HG03196 (cell line): ENCODE measurements around the gene ATF6B.
"Not testable (repeated sequence)": the region's sequence is repeated elsewhere in the genome, so short reads cannot be mapped to it uniquely, and the experiment has no call there.

Experiments
- ATAC-seq: cut with Tn5 transposase; IDR thresholded peaks from one replicate; pipeline ENCODE4 v1.9.1; 2021; ENCODE audit not compliant: unreplicated experiment

The ATF6B gene

DNA sequence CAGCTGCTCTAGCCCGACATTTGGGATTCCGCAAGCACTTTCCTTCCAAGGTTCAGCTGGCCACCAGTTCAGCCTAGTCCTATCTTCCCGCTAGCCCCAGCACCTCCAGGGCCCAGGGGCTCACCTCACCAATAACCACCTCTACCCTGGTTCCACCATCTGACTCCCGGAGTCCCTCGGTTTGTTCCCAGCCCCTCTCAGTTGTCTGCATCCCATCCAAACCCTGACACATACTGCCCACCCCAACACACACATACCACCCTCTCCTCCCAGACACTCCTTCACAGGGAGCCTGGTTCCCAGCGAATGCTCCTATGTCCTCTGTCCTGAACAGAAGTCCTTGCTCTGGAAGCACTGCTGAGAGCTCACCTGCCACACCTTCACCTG lies 19.3 kb downstream of the ATF6B start:
- no peak for ATAC-seq

- ATAC-seq, result no peak
These were observed 19.9 kb downstream of the ATF6B start for GRCh38 chr6:32108094-32108627.

GRCh38 chr6:32107406-32107805 lies 20.6 kb downstream of the ATF6B start:
- no peak for ATAC-seq

GRCh38 chr6:32105433-32105832 lies 22.6 kb downstream of the ATF6B start:
- ATAC-seq, result no peak

GRCh38 chr6:32102255-32102654 lies 25.8 kb downstream of the ATF6B start:
- ATAC-seq, result no peak

GRCh38 chr6:32100251-32100650 lies 27.8 kb downstream of the ATF6B start:
- not testable (repeated sequence) for ATAC-seq

DNA sequence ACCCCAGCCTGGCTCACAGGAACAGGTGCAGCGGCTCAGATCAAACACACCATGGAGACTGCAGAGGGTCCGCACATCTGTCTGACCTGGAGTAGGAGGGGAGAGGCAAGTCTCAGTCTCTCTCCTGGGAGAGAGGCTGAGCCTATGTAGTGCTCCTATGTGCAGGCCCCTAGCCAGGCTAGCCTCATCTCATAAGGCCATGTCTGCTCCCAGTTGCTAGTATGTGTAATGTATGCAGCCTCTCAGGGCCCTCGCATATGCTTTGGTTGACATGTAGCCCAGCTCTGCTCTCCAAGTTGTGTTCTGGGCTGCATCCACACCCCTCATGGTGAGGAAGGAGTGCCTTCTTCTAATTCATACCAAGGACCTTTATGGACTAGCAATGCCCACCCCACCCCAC lies 30.7 kb downstream of the ATF6B start:
- no peak for ATAC-seq

GRCh38 chr6:32096394-32097258 lies 31.4 kb downstream of the ATF6B start:
- ATAC-seq, result no peak

- no peak for ATAC-seq
These were observed 32.0 kb downstream of the ATF6B start for GRCh38 chr6:32096087-32096393.

DNA sequence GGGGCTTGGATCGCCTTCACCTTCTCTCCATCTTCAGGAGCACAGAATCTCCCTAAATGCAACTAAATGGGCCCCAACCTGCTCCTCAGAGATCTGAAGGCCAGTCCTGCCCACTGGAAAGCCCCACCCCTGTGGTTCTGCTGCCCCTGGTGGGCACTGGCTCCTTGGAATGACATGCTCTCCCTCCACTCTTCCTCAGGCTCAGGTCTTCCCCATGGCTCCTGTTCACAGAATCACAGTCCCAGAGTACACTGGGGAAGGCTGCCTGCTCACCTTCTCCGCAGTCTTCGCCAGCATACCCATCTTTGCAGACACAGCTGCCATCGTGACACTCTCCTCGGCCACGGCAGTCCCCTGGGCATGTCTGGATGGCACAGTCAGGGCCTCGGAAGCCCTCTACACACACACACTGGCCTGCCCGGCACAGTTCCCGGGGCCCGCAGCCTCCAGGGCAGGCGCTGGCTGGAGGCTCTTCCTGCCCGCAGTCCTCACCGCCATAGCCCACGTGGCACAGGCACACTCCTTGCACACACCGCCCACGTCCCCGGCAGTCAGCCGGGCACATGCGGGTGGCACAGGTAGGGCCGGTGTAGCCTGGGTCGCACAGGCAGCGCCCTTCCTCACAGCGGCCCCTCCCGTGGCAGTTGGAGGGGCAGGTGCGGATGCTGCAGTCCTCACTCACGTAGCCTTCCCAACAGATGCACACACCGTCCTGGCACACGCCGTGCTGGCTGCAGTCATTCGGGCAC lies 32.5 kb downstream of the ATF6B start:
- ATAC-seq, result no peak

GRCh38 chr6:32092760-32093497 lies 35.1 kb downstream of the ATF6B start:
- no peak for ATAC-seq

GRCh38 chr6:32089082-32089828 lies 38.8 kb downstream of the ATF6B start:
- ATAC-seq, result no peak

GRCh38 chr6:32088487-32089049 lies 39.5 kb downstream of the ATF6B start:
- no peak for ATAC-seq

DNA sequence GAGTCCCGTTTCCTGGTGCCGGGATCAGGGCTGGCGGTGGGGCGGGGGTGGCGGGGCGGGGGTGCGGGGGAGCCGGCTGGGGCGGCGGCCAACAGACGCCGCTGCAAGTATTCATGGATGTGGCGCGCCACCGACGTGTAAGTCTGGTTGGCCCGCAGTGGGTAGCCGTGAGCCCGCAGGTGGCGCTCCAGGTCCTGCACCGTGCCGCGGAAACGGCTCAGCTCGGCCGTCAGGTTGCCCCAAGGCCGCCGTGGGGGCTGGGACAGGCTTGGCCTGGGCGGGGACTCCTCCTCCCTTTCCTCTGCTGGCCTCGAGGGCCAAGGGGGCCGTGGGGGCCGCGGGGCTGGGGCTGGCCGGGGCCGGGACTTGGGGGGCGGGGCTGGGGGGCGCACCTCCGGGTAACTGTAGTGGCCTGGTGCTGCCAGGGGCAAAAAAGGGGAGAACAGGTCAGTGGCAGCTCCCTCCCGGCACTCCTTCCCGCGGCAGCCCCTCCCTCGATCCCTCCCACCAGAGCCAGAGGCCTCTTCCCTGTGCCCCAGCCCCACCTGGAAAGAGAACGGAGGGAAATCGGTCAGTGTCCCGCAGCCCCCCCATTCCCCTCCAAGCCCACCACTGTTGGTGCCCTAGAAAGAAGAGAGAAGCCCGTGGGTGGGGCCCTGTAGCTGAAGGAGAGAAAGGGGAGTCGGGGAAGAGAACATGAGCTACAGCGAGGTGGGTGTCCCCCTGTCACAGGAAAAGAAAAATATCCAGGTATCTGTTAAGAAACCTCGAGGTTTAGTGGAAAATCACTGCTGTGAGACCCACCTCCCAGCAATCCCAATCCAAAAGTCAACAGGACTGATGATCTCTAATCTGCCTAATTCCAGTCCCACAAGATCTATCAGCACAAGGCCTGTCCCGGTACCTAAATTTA lies 40.2 kb downstream of the ATF6B start:
- no peak for ATAC-seq

DNA sequence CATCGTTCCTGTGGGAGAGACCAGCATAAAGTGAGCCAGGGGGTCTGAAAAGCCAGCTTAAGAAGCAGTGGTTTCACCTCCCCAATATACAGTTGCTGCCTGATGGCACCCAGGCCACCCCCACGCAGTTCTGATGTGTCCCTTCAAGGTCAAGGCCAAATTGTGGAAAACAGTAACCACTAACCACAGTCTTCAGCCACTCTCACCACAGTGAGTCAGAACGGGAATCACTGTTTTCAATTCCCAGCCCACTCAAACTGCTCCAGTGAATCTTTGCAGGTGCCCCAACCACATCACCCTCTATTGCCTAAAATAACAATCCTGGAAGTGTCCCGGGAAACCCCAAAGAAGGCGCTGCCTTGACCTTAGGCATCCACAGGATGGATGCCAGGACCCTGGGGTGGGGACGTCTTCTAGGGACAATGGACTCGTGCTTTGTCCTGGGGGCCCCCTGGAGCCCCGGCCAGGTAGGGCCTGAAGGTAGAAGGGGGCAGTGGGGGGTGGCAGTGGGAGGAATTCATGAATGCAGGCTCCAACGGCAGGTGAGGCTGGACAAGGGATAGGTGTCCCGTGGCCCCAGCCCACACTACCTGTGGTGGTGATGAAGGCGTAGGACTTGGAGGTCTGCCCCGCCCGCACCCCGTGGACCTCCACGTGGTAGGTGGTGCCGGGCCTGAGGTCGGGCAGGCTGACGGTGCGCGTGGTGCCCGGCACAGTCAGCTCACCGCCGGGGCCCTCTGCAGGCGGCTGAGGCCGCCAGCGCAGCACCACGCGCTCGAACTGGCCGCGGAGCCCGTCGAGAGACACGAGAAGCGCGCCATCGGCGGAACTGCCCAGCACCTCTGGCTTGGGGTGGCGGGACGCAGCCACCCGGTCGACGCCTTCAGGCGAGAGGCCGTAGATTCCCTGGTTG lies 41.1 kb downstream of the ATF6B start:
- no peak for ATAC-seq

- no peak for ATAC-seq
These were observed 42.1 kb downstream of the ATF6B start for GRCh38 chr6:32085759-32086459.

DNA sequence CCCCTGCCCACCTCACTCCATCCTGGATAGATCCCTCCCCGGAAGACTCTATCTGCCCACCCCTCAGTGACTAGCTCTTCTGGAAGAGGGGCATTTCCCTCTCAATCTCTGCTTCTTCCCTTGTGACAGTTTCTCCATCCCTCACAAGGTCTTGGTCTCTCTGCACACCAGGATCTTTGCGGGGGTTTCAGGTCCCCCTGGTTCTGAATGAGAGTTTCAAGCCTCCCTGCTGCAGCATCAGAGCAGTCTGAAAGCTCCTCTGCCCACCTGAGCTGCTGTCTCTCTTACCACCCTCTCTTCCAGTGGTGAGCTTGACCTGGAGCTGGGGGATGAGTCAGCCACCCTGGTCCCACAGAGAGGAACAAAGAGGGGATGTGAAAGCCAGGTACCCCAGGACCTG lies 43.3 kb downstream of the ATF6B start:
- ATAC-seq, result no peak
